Stimulated activated naive B cell treated with anti-CD40 and anti-IgM and Interleukin-4, amounts not matched to agents 10 μg/mL and 1 μg/mL and 100 μg/mL, for 72 hours (primary cell): ENCODE measurements around the gene CELF4.

Experiments used
- ATAC-seq, 2 donors: fragments of 150-1000 bp; cut with Tn5 transposase; replicated peaks; 2 replicates each; pipeline ENCODE4 v1.10.0; 2021; ENCODE audit warnings: moderate library complexity in 1 of 2
- DNase-seq: peaks from one replicate; pipeline ENCODE4 v3.0.0; 2021
- H3K27ac Mint-ChIP-seq: one replicate; pipeline ENCODE4 v1.8.0; 2022; ENCODE audit warnings: mild to moderate bottlenecking, mixed read lengths
- H3K27me3 Mint-ChIP-seq, 2 donors: one replicate each; pipeline ENCODE4 v1.8.0; 2022; ENCODE audit warnings: mixed read lengths in 2 of 2
- H3K36me3 Mint-ChIP-seq, 2 donors: one replicate each; pipeline ENCODE4 v1.8.0; 2022; ENCODE audit warnings: mixed read lengths in 2 of 2, mild to moderate bottlenecking in 1 of 2
- H3K4me1 Mint-ChIP-seq, 2 donors: one replicate each; pipeline ENCODE4 v1.8.0; 2022; ENCODE audit warnings: mixed read lengths in 2 of 2, mild to moderate bottlenecking in 1 of 2
- H3K4me3 Mint-ChIP-seq, 2 donors: one replicate each; pipeline ENCODE4 v1.8.0; 2022; ENCODE audit warnings: mild to moderate bottlenecking in 2 of 2, mixed read lengths in 2 of 2, moderate library complexity in 1 of 2
- H3K9me3 Mint-ChIP-seq, 2 donors: one replicate each; pipeline ENCODE4 v1.8.0; 2022; ENCODE audit warnings: mixed read lengths in 2 of 2, mild to moderate bottlenecking in 1 of 2

CELF4 gene

DNA sequence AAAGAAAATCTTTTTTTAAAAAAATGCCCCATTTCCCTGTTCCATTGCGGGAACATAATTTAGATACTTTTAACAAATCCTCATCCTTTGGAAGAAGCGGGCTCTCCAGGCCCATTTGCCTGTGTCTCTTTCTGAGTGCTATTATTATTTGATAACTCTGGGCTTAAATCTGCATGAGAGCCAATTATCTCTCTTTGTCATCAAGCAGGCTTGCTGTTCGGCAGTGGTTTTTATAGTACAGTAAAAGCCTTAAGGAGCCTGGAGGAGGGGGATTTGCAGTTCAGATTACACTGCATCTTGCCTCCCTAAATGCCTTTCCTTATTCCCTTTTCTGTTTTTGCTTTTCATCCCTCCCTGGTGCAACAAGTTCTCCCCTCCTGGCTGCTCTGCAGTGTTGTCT, 50.6 kb downstream of the CELF4 start:
- DNase-seq (no peak), ATAC-seq (no peak)
- peaks cover 5 to 6% of the 10 kb centered on the region in 2 donors for H3K9me3 Mint-ChIP-seq
- no peak overlapping the region for H3K27ac Mint-ChIP-seq
- H3K4me1 Mint-ChIP-seq: no peaks in the 10 kb centered on the region
- no peak overlapping the region for H3K4me3 Mint-ChIP-seq
- no peaks in the 10 kb centered on the region for H3K36me3 Mint-ChIP-seq
- H3K27me3 Mint-ChIP-seq: no peaks in the 10 kb centered on the region

GRCh38 chr18:37512400-37512799, 53.2 kb downstream of the CELF4 start:
- Mint-ChIP-seq H3K4me1 (no peaks in the 10 kb centered on the region), H3K4me3 (no peak overlapping the region), H3K36me3 (no peaks in the 10 kb centered on the region), H3K27ac (no peak overlapping the region), H3K27me3 (no peaks in the 10 kb centered on the region), H3K9me3 (peaks cover 8 to 10% of the 10 kb centered on the region in 2 donors)
- DNase-seq (no peak), ATAC-seq (no peak)

GRCh38 chr18:37511721-37512298, 53.8 kb downstream of the CELF4 start:
- Mint-ChIP-seq H3K4me3 (no peak overlapping the region), H3K9me3 (peaks cover 8 to 10% of the 10 kb centered on the region in 2 donors), H3K36me3 (no peaks in the 10 kb centered on the region), H3K27me3 (no peaks in the 10 kb centered on the region), H3K4me1 (no peaks in the 10 kb centered on the region), H3K27ac (no peak overlapping the region)
- no peak for DNase-seq
- no peak for ATAC-seq

- Mint-ChIP-seq H3K9me3 (peaks cover 8 to 10% of the 10 kb centered on the region in 2 donors), H3K4me1 (no peaks in the 10 kb centered on the region)
Observed at GRCh38 chr18:37509600-37509999, 56.0 kb downstream of the CELF4 start.

DNA sequence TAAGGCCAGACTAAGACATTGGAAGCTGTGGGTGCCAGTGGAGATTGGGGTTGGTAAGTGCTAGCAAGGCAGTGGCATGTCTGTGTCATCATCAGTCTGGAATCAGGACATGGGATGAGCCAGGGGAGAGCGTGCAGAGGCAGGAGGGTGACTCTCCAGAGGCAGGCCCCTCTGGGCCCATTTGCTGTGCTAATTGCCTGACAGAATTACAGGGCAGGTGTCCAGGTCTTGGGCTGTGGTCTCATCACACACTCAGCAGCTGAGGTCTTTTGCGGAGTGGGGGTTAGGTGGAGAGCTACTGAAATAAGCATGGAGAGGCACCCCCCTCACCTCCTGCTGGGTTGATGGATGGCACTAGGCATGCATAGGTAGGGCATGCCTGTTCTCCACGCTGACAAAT, 57.4 kb downstream of the CELF4 start:
- Mint-ChIP-seq H3K27me3 (no peaks in the 10 kb centered on the region), H3K4me1 (no peaks in the 10 kb centered on the region), H3K27ac (no peak overlapping the region), H3K4me3 (no peak overlapping the region), H3K36me3 (no peaks in the 10 kb centered on the region), H3K9me3 (peaks cover 8 to 10% of the 10 kb centered on the region in 2 donors)
- DNase-seq (no peak), ATAC-seq (no peak)

More at GRCh38 chr18:37509600-37509999, 56.0 kb downstream of the CELF4 start:
- ATAC-seq (no peak), DNase-seq (no peak)
- Mint-ChIP-seq H3K27ac (no peak overlapping the region), H3K4me3 (no peak overlapping the region), H3K27me3 (no peaks in the 10 kb centered on the region), H3K36me3 (no peaks in the 10 kb centered on the region)

GRCh38 chr18:37507239-37507638, 58.4 kb downstream of the CELF4 start:
- H3K4me1 Mint-ChIP-seq: no peaks in the 10 kb centered on the region

DNA sequence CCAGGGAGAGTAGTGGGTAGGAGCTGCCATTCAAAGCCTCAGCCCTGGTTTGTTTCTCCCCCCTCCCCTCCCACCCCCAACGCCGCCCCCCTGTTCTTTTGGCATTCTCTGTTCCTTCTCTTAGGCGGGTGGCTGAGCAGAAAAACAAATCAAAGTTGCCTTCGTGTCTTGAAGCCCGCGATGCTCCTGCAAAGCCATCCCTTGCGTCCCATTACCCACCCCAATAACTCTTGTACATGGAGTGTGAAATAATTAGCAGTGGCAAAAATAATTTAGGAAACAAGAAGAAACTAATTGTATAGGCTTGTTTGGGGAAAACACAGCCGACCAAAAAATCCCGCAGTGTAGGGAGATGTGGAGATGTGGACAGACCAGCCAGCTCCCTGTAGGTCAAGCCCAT, 59.6 kb downstream of the CELF4 start:
- DNase-seq (no peak), ATAC-seq (no peak)
- no peaks in the 10 kb centered on the region for H3K4me1 Mint-ChIP-seq
- H3K9me3 Mint-ChIP-seq: peaks cover 5 to 8% of the 10 kb centered on the region in 2 donors
- H3K4me3 Mint-ChIP-seq: no peak overlapping the region
- H3K27ac Mint-ChIP-seq: no peak overlapping the region
- H3K27me3 Mint-ChIP-seq: no peaks in the 10 kb centered on the region
- H3K36me3 Mint-ChIP-seq: no peaks in the 10 kb centered on the region

More at GRCh38 chr18:37507239-37507638, 58.4 kb downstream of the CELF4 start:
- no peak for DNase-seq
- no peak for ATAC-seq
- no peaks in the 10 kb centered on the region for H3K36me3 Mint-ChIP-seq
- H3K27me3 Mint-ChIP-seq: no peaks in the 10 kb centered on the region
- no peak overlapping the region for H3K27ac Mint-ChIP-seq
- H3K9me3 Mint-ChIP-seq: peaks cover 6 to 8% of the 10 kb centered on the region in 2 donors
- H3K4me3 Mint-ChIP-seq: no peak overlapping the region

- H3K9me3 Mint-ChIP-seq: peaks cover 4 to 5% of the 10 kb centered on the region in 2 donors
- no peaks in the 10 kb centered on the region for H3K27me3 Mint-ChIP-seq
- no peak overlapping the region for H3K27ac Mint-ChIP-seq
- DNase-seq (no peak), ATAC-seq (no peak)
- H3K36me3 Mint-ChIP-seq: no peaks in the 10 kb centered on the region
- H3K4me3 Mint-ChIP-seq: no peak overlapping the region
- no peaks in the 10 kb centered on the region for H3K4me1 Mint-ChIP-seq
Observed at GRCh38 chr18:37505321-37505720, 60.3 kb downstream of the CELF4 start.

GRCh38 chr18:37502601-37503000, 63.0 kb downstream of the CELF4 start:
- Mint-ChIP-seq H3K4me1 (no peaks in the 10 kb centered on the region), H3K27ac (no peak overlapping the region), H3K9me3 (no peaks in the 10 kb centered on the region), H3K27me3 (peaks cover 0 to 10% of the 10 kb centered on the region in 2 donors), H3K4me3 (no peak overlapping the region), H3K36me3 (no peaks in the 10 kb centered on the region)
- ATAC-seq (no peak), DNase-seq (no peak)

GRCh38 chr18:37502036-37502435, 63.6 kb downstream of the CELF4 start:
- H3K4me3 Mint-ChIP-seq: no peak overlapping the region
- DNase-seq: no peak
- no peaks in the 10 kb centered on the region for H3K4me1 Mint-ChIP-seq
- H3K27ac Mint-ChIP-seq: no peak overlapping the region
- H3K36me3 Mint-ChIP-seq: no peaks in the 10 kb centered on the region
- ATAC-seq: no peak
- peaks cover 0 to 10% of the 10 kb centered on the region in 2 donors for H3K27me3 Mint-ChIP-seq
- no peaks in the 10 kb centered on the region for H3K9me3 Mint-ChIP-seq

DNA sequence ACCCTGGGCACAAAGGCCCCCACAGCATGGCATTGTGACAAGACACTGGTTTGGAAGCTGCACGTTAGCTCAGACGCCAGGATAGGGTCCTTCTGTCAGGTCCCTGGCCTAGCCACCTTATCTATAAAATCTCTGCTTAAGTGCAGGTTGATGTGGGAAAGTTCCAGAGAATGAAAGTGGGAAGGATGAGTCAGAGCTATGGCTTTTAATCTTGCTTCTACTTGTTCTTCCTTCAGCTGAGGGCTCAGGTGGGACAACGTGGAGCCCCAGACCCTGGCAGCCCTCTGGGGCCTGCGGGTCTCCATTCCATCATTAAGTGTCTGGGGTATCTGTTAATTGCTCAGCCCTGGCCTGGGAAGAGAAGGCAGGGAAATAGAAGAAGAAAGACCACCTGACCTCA, 64.5 kb downstream of the CELF4 start:
- Mint-ChIP-seq H3K36me3 (no peaks in the 10 kb centered on the region), H3K27ac (no peak overlapping the region), H3K27me3 (peaks cover 0 to 10% of the 10 kb centered on the region in 2 donors), H3K9me3 (no peaks in the 10 kb centered on the region), H3K4me3 (no peak overlapping the region), H3K4me1 (no peaks in the 10 kb centered on the region)
- DNase-seq (no peak), ATAC-seq (no peak)

GRCh38 chr18:37499913-37500312, 65.7 kb downstream of the CELF4 start:
- H3K4me3 Mint-ChIP-seq: no peak overlapping the region
- ATAC-seq (no peak), DNase-seq (no peak)
- H3K27me3 Mint-ChIP-seq: peaks cover 0 to 10% of the 10 kb centered on the region in 2 donors
- no peak overlapping the region for H3K27ac Mint-ChIP-seq
- H3K9me3 Mint-ChIP-seq: no peaks in the 10 kb centered on the region
- no peaks in the 10 kb centered on the region for H3K4me1 Mint-ChIP-seq
- H3K36me3 Mint-ChIP-seq: no peaks in the 10 kb centered on the region

GRCh38 chr18:37499044-37499443, 66.6 kb downstream of the CELF4 start:
- Mint-ChIP-seq H3K4me1 (no peaks in the 10 kb centered on the region), H3K27me3 (peaks cover 0 to 10% of the 10 kb centered on the region in 2 donors), H3K27ac (no peak overlapping the region), H3K36me3 (no peaks in the 10 kb centered on the region), H3K9me3 (no peaks in the 10 kb centered on the region), H3K4me3 (no peak overlapping the region)
- ATAC-seq: no peak
- no peak for DNase-seq

DNA sequence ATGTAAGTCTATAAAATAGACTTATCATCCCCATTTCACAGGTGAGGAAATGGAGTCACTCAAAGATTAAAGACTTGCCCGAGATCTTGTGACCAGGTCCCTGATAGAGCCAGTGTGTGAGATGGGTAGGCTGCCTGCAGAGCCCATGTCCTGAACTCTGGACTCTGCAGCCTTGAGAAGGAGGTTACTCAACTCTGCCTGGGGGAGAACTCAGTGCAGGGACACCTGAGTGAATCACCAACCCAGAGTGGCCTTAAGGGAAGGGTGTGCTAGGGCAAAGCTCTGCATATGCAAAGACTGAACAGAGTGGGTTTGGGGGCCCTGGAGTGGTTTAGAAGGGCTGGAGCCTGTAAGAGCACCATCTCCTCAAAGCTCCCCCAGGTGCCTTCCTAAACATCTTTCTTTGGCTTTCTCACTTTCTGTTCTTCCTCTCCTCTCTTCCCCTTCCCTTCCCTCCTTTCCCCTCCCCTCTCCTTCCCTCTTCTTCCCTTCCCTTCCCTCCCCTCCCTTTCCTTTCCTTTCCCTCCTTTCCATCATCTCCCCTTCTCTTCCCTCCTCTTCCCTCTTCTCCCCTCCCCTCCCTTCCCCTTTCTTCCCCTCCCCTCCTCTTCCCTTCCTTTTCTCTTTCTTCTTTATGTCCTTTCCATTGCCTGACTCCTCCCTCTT, 67.6 kb downstream of the CELF4 start:
- H3K9me3 Mint-ChIP-seq: no peaks in the 10 kb centered on the region
- H3K27ac Mint-ChIP-seq: no peak overlapping the region
- H3K36me3 Mint-ChIP-seq: no peaks in the 10 kb centered on the region
- H3K4me3 Mint-ChIP-seq: no peak overlapping the region
- DNase-seq (no peak), ATAC-seq (no peak)
- peaks cover 0 to 13% of the 10 kb centered on the region in 2 donors for H3K27me3 Mint-ChIP-seq
- no peaks in the 10 kb centered on the region for H3K4me1 Mint-ChIP-seq

GRCh38 chr18:37496568-37496967, 69.0 kb downstream of the CELF4 start:
- H3K4me1 Mint-ChIP-seq: no peaks in the 10 kb centered on the region
- peaks cover 2 to 16% of the 10 kb centered on the region in 2 donors for H3K27me3 Mint-ChIP-seq
- ATAC-seq: no peak
- no peaks in the 10 kb centered on the region for H3K36me3 Mint-ChIP-seq
- H3K4me3 Mint-ChIP-seq: no peak overlapping the region
- H3K9me3 Mint-ChIP-seq: no peaks in the 10 kb centered on the region
- no peak overlapping the region for H3K27ac Mint-ChIP-seq
- no peak for DNase-seq
